ENCODE measurements around the gene CXCL10. TPM values are rescaled to one million over a fixed set of nuclear protein-coding genes. Genes with fewer than 3 reads are reported as not detected.
"Not testable (repeated sequence)": the region's sequence is repeated elsewhere in the genome, so short reads cannot be mapped to it uniquely, and the experiment has no call there.

Gene CXCL10
- total RNA-seq, 1 donor from 2014 or later = not detected

- DNase-seq (ENCODE audit: low read depth) = no peak
- TF ChIP-seq CTCF (IDR thresholded peaks at IDR 0.05; ENCODE audit: insufficient read depth, low read length, poor library complexity, severe bottlenecking) = no peak
- H3K27me3 ChIP-seq (ENCODE audit: control insufficient read depth, insufficient read depth, low read length) = no peaks in the 10 kb centered on the region
- H3K36me3 ChIP-seq (ENCODE audit: control insufficient read depth, insufficient read depth, low read length) = no peaks in the 10 kb centered on the region
- no peak overlapping the region for H3K4me3 ChIP-seq (ENCODE audit: low read depth, low read length)
Observed at GRCh38 chr4:76003035-76003434, 20.3 kb downstream of the CXCL10 start.

GRCh38 chr4:76002176-76002575 lies 21.1 kb downstream of the CXCL10 start:
- no peaks in the 10 kb centered on the region for H3K27me3 ChIP-seq (ENCODE audit: control insufficient read depth, insufficient read depth, low read length)
- DNase-seq (ENCODE audit: low read depth) = no peak
- no peaks in the 10 kb centered on the region for H3K36me3 ChIP-seq (ENCODE audit: control insufficient read depth, insufficient read depth, low read length)
- no peak overlapping the region for H3K4me3 ChIP-seq (ENCODE audit: low read depth, low read length)
- TF ChIP-seq CTCF (IDR thresholded peaks at IDR 0.05; ENCODE audit: insufficient read depth, low read length, poor library complexity, severe bottlenecking) = no peak

GRCh38 chr4:76001700-76002099 lies 21.6 kb downstream of the CXCL10 start:
- Histone ChIP-seq H3K4me3 (ENCODE audit: low read depth, low read length) (no peak overlapping the region), H3K27me3 (ENCODE audit: control insufficient read depth, insufficient read depth, low read length) (no peaks in the 10 kb centered on the region), H3K36me3 (ENCODE audit: control insufficient read depth, insufficient read depth, low read length) (no peaks in the 10 kb centered on the region)
- TF ChIP-seq CTCF (IDR thresholded peaks at IDR 0.05; ENCODE audit: insufficient read depth, low read length, poor library complexity, severe bottlenecking) = no peak
- no peak for DNase-seq (ENCODE audit: low read depth)

GRCh38 chr4:76000279-76000678 lies 23.0 kb downstream of the CXCL10 start:
- TF ChIP-seq CTCF (IDR thresholded peaks at IDR 0.05; ENCODE audit: insufficient read depth, low read length, poor library complexity, severe bottlenecking) = no peak
- no peak overlapping the region for H3K4me3 ChIP-seq (ENCODE audit: low read depth, low read length)
- DNase-seq (ENCODE audit: low read depth) = no peak
- H3K27me3 ChIP-seq (ENCODE audit: control insufficient read depth, insufficient read depth, low read length) = no peaks in the 10 kb centered on the region
- no peaks in the 10 kb centered on the region for H3K36me3 ChIP-seq (ENCODE audit: control insufficient read depth, insufficient read depth, low read length)

GRCh38 chr4:75998525-75999147 lies 24.7 kb downstream of the CXCL10 start:
- not testable (repeated sequence) for H3K27me3 ChIP-seq (ENCODE audit: control insufficient read depth, insufficient read depth, low read length); H3K4me3 ChIP-seq (ENCODE audit: low read depth, low read length); H3K36me3 ChIP-seq (ENCODE audit: control insufficient read depth, insufficient read depth, low read length); DNase-seq (ENCODE audit: low read depth)

- no peaks in the 10 kb centered on the region for H3K27me3 ChIP-seq (ENCODE audit: control insufficient read depth, insufficient read depth, low read length)
- no peak for TF ChIP-seq CTCF (IDR thresholded peaks at IDR 0.05; ENCODE audit: insufficient read depth, low read length, poor library complexity, severe bottlenecking)
- no peaks in the 10 kb centered on the region for H3K36me3 ChIP-seq (ENCODE audit: control insufficient read depth, insufficient read depth, low read length)
- H3K4me3 ChIP-seq (ENCODE audit: low read depth, low read length) = no peak overlapping the region
- DNase-seq (ENCODE audit: low read depth) = no peak
Observed at GRCh38 chr4:75997946-75998345, 25.4 kb downstream of the CXCL10 start.

Data from kidney epithelial cell (primary cell).